T-helper 9 cell (primary cell): ENCODE results near the gene TBL1XR1.
"Not testable (repeated sequence)": the region's sequence is repeated elsewhere in the genome, so short reads cannot be mapped to it uniquely, and the experiment has no call there.

Source experiments
- DNase-seq: peaks from one replicate; pipeline ENCODE4 v3.0.0-alpha.2; 2020

TBL1XR1 gene

DNA sequence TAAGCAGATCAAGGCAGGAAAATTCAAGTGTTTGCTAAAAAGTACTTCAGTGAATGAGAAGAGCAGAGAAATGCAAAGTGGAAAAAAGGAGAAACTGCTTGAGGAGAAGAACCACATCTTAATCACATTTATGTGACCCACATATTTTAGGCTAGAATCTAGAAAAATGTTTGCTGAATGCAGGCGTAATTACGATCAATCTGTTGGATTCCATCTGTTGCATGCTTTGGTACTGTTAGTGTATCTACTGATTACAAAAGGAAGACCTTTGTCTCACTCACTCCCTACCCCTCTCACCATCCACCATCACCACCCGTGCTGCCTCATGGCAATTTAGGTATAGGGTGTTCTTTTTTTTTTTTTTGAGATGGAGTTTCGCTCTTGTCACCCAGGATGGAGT is 9.7 kb upstream of the TBL1XR1 start:
- no peak for DNase-seq

DNA sequence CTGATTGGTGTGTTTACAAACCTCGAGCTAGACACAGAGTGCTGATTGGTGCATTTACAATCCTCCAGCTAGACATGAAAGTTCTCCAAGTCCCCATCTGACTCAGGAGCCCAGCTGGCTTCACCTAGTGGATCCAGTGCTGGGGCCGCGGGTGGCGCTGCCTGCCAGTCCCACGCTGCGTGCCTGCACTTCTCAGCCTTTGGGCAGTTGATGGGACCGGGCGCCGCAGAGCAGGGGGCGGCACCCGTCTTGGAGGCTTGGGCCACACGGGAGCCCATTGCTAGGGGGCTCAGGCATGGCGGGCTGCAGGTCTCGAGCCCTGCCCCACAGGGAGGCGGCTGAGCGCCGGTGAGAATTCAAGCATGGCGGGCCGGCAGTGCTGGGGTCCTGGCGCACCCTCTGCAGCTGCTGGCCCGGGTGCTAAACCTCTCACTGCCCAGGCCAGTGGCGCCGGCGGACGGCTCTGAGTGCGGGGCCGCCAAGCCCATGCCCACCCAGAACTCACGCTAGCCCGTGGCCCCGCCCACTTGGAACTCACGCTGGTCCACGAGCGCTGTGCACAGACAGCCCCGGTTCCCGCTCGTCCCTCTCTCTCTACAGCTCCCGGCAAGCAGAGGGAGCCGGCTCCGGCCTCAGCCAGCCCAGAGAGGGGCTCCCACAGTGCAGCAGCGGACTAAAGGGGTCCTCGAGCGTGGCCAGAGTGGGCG is 6.6 kb upstream of the TBL1XR1 start:
- no peak for DNase-seq

GRCh38 chr3:177203016-177203415 is 5.7 kb upstream of the TBL1XR1 start:
- DNase-seq = not testable (repeated sequence)

GRCh38 chr3:177201700-177202397 is 4.6 kb upstream of the TBL1XR1 start:
- peak; percentile 13 for DNase-seq

DNA sequence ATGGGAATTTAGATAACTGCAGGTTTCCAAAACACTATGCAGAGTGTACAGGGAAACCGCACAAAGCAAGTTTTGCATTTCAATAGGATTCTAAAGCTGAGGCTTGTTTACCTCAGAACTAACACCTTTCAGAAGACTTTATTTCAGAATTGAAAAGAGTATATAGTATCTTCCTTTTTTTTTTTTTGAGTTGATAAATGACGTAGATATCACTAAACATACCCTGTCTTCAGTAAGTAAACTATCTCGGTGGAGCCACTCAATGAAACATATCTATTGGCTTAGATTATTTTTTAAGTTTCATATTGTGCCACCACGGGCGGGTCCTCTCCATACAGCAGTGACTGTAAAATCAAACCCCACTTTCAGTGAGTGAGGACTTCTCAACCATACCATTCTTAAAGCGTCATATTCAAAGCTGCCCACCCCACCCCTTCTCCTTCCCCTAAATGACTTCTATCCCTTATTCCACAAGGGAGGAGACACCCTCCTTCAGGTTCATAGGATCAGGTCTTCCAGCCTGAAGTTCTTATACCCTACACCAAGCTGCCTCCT is 2.0 kb upstream of the TBL1XR1 start:
- no peak for DNase-seq

GRCh38 chr3:177197727-177198460 is 612 bp upstream of the TBL1XR1 start:
- DNase-seq = no peak

GRCh38 chr3:177196456-177197040 is 734 bp downstream of the TBL1XR1 start:
- no peak for DNase-seq

DNA sequence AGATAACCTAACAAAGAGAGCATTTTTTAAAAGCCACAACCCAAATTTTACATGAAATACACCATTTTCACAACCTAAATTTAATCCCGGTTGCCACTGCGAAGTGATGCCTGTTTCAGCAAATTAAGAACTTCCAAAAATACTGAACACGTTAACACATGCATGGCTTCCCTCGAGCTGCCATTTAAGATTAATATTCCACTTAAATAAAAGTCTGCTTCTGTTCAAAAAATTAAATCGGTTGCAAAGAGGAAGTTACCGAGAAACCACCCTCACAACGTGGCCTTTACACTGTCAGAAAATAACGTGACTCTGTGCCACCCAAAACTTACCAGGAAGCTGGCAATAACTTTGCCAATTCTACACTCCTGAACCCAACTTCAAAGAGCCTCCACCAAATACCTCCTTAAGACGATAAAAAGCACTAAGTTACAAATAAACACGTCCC is 1.2 kb downstream of the TBL1XR1 start:
- no peak for DNase-seq

DNA sequence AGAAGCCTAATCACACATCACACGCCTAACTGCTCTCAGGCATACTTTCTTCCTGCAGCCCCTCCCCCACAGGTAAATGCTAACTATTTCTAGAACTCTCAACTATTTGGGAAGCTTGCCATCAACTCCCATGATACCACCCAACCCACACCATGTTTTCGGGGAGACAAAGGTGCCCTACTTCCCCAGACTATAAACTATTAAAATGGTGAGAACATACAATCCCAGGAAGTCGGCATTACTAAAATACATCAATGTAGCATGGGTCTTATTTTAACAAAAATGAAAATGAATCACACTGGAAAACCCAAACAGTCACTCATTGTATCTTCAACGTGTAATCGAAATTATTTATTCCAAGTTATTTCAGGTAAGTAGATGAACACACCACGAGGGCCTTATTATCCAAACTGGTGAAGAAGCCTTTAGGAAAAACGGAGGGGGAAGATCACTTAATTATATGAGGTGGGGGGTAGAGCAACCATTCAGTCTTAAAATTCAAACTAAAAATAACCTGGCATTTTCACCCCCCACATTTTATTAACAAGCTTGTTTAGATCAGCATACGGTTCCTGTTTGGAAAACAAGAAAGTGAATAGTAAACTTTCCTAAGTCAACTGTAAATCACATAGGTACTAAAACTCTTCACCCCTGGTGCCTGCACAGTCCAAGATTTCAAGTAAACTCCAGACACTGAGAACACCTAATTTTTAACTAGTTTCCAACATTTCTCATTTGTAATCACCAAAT is 1.9 kb downstream of the TBL1XR1 start:
- DNase-seq = no peak

DNA sequence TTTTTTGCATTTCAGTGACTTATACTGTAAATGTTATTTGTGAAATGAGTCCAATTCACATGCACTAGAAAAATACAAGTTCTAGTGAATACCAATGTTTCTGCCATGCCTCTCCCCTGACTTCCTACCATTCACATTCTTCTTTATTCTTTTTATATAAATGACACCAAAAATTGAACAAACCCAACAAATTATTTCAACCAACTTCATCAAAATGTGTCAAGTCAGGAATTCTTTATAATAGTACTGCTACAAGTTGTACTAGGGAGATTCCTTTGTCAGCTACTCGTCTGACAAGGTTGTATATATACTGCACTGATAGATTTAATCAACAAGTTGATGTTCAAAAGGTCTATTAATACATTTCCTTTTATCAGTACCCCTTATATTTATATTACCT is 3.0 kb downstream of the TBL1XR1 start:
- no peak for DNase-seq

GRCh38 chr3:177193688-177194268 is 3.5 kb downstream of the TBL1XR1 start:
- DNase-seq = no peak

DNA sequence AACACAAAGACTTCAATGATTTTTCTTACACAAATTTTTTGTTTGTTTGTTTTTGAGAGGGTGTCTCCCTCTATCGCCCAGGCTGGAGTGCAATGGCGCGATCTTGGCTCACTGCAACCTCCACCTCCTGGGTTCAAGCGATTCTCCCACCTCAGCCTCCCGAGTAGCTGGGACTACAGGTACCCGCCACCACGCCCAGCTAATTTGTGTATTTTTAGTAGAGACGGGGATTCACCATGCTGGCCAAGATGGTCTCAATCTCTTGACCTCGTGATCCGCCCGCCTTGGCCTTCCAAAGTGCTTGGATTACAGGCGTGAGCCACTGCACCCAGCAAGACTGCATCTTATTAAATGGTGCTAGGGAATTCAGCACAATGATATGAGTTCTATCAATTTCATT is 4.0 kb downstream of the TBL1XR1 start:
- not testable (repeated sequence) for DNase-seq

DNA sequence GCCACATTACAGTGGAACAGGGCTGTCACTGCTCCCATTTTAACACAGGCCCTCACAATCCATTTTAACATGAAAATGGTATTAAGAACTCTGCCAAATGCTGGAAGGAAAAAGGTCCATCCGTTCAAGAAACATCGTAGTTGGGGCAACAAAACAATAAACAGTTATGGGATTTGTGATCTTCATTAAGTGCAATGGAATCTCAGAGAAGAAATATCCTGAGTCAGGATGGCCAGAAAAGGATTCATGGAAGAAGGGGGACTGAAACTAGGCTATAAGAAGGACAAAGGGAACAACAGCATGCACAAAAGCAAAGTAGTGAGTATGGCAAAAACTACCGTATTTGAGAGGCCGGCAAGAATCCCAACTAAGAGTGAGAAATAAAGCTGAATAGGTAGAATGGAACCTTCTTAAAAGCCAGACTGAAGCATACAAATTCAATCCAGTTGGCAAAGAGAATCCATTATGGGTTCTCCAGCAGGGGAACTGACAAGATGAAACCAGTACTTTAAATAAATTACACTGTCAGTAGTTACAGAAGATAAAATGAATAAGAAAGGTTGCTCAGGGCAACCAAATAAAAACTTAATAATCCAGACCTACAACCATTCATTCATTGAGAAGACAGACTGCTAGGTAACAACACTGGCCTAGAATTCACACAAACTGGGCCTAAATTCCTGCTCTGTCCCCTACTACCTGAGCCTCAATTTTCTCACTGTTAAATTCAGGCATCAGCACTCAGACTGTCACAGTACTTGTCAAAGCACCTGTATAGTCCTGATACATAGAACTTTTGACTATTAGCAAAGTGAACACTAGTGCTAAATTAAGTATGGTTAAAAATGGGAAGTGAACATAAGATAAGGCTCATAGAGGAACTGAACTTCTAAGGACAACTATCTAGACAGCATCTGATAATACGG is 6.3 kb downstream of the TBL1XR1 start:
- DNase-seq = no peak

DNA sequence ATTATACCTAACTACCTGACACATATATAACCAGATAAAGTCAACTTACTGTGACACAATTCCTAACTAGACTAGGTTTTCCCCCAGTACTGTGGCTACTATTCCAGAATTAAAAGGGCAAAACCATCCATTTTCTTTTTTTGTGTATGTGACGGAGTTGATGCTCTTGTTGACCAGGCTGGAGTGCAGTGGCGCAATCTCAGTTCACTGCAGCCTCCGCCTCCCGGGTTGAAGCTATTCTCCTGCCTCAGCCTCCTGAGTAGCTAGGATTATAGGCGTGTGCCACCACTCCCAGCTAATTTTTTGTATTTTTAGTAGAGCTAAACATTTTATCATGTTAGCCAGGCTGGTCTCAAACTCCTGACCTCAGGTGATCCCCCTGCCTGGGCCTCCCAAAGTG is 7.1 kb downstream of the TBL1XR1 start:
- not testable (repeated sequence) for DNase-seq

DNA sequence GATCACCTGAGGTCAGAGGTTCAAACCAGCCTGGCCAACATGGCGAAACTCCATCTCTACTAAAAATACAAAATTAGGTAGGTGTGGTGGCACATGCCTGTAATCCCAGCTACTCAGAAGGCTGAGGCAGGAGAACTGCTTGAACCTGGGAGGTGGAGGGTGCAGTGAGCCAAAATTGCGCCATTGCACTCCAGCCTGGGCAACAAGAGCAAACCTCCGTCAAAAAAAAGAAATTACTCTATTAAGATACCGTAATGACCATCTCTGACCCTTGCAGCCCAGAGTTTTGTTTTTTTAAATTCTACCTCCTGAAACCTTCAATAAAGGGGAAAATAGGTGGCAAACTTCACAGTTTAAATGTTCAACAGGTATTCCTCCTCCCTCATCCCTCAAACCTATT is 9.0 kb downstream of the TBL1XR1 start:
- DNase-seq = not testable (repeated sequence)

GRCh38 chr3:177186306-177186705 is 11.0 kb downstream of the TBL1XR1 start:
- DNase-seq = no peak

DNA sequence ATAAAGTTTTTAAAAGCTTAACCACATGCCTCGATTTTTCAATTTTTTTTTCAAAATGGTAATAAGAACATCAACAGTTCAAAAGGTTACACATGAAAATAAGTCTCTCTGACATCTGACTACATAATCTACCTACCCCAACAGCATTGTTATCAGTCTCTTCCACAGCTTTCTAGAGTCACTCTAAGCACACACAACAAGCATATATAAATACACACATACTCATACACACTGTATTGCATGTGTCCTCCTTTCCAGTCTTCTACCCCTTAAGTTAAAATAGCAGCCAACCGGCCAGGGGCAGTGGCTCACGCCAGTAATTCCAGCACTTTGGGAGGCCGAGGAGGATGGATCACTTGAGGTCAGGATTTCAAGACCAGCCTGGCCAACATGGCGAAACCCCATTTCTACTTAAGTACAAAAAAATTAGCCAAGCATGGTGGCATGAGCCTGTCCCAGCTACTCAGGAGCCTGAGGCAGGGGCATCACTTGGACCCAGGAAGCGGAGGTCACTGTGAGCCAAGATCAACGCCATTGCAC is 12.2 kb downstream of the TBL1XR1 start:
- DNase-seq = no peak

DNA sequence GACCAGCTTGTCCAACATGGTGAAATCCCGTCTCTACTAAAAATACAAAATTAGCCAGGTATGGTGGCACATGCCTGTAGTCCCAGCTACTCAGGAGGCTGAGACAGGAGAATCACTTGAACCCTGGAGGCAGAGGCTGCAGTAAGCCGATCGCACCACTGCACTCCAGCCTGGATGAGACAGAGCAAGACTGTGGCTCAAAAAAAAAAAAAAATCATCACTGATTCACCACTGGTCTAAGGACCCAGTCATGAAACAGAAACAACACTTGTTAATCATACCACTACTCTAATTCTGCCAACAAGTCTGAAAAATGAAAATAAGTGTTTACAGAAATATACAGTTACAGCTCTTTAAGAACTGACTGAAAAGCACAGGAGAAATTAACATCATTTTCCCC is 12.7 kb downstream of the TBL1XR1 start:
- not testable (repeated sequence) for DNase-seq

GRCh38 chr3:177182352-177182751 is 14.9 kb downstream of the TBL1XR1 start:
- no peak for DNase-seq

GRCh38 chr3:177181418-177181817 is 15.9 kb downstream of the TBL1XR1 start:
- DNase-seq = no peak
